ENCODE results near the gene STX1B.
"Not testable (repeated sequence)": the region's sequence is repeated elsewhere in the genome, so short reads cannot be mapped to it uniquely, and the experiment has no call there.

STX1B gene

DNA sequence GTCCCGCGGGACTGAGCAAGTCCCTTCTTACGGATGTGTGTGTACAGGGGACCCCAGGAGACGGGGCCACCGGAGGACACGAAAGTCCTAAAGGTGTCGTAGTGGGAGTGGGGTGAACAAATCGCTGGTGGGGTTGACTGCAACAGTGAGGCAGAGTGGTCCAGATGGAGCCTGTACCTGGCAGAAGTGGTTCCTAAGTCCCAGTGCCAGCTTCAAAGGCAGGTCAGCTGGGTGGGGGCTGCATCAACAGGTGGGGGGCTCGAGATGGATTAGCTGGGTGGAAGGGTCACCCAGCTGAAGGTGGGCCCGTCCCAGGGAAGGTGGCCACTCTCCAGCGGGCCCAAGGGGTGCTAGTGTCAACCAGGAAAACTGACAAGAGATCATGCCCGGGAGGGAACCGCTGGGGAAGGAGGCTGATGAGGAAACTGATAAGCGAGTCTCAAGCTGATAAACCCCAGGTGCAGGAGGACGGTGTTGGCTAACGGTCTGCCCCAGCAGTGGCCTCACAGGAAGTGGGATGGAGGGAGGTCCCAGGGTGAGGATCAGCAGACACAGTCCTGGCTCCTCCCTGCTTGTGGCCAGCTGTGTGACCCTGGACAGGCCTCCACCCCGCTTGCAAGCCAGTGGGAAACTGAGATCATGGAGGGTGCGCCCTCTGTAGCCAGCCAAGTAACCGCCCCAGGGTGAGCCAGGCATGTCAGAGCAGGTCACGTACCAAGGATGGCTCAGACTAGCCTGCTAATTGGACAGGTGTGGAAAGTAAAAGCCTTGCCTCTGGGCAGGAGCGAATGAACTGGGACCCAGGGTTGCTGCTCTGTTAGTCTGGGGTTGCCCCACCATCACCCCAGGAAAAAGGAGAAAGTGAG lies 60.6 kb downstream of the STX1B start:
- peak; percentile 90 for DNase-seq

DNA sequence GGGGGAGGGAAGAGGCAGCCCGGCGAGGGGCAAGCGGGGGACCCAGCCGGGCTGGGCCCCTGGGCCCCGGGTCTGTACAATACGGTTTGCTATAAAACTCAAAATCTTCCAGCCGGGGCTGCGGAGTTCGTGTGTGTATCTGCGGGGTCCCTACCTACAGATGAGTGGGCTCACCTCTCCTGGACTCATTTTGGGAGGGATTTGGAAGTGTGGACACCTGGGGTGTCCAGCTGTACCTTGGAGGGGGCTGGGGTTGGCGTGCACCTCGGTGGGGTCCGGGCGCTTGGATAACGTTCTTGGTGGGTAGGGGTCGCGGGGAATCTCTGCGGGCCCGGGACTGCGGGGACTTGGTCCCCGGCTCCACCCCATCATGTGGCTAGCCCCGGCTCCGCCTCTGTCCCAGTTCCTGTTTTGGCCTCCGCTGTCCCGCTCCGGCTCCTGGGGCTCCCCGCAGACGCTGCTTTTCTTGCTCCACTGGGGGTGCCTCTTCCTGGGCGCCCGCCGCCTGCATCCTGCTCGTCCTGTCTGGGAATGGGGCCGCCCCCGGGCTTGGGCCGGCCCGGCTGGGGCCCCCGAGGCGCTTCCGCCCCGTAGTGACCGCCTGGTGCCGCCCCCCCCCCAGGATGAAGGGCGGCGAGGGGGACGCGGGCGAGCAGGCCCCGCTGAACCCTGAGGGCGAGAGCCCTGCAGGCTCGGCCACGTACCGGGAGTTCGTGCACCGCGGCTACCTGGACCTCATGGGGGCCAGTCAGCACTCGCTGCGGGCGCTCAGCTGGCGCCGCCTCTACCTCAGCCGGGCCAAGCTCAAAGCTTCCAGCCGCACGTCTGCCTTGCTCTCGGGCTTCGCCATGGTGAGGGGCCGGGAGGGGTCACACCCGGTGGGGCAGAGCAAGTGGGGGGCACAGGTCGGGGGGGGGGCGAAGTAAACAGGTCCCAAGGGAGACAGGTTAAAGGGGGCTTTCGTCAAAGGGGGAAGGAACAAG lies 61.5 kb downstream of the STX1B start, which contains the start of gene ORAI3:
TSS of gene ORAI3 (plus strand) at position 402 of the 983 bp plus-strand sequence. CDS start at position 624, 222 bp downstream.
- peak; percentile 77 for DNase-seq

DNA sequence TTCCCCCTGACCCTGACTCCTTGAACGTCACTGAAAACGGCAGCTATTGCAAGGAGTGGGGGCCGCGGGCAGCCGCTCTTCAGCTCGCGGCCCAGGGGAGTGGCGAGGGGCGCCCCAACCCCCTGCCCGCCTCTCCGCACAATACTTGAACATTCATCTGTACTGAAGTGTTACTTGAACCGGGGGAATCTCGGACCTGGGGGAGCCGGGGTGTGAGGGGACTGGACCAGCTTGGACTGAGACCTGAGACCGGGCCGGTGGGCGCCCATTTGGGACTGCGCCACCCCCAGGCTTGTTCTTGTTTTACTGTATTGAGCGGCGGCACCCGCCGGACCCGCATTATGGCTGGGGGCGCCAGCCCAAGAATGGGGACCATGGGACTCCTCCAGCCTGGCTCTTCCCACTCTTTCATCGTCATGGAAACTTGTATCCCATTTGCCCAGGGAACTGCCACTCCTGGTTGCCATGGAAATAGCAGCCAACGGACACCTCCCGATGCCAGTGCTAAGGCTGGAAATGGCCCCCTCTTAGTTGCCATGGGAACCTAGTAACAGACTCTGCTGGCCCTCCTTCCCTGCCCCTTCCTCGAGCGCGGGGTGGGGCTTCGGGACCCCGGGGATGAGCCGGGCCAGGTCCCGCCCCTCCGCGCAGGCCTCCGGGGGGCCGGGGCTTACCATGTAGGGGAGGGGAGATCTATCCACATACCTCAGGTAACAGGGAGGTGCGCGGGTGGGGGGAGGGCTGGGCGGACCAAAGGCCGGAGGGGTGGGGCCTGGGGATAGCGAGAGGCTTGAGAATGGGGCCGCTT lies 62.4 kb downstream of the STX1B start:
- peak; percentile 97 for DNase-seq

DNA sequence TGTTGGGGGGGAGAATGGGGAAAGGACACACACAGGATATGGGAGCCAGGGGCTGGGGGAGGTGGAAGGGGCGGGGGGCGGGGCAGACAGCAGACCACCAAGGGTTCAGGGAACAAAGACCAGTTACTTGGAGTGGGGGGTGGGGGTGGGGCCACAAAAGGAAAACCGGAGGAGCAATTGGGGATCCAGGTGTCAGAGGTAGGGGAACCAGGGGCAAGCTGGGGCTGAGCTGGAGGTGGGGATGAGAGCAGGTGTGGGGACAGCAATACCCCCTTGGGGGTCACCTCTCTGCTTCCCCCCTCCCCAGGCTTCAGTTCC lies 62.9 kb downstream of the STX1B start:
- DNase-seq, result no peak

DNA sequence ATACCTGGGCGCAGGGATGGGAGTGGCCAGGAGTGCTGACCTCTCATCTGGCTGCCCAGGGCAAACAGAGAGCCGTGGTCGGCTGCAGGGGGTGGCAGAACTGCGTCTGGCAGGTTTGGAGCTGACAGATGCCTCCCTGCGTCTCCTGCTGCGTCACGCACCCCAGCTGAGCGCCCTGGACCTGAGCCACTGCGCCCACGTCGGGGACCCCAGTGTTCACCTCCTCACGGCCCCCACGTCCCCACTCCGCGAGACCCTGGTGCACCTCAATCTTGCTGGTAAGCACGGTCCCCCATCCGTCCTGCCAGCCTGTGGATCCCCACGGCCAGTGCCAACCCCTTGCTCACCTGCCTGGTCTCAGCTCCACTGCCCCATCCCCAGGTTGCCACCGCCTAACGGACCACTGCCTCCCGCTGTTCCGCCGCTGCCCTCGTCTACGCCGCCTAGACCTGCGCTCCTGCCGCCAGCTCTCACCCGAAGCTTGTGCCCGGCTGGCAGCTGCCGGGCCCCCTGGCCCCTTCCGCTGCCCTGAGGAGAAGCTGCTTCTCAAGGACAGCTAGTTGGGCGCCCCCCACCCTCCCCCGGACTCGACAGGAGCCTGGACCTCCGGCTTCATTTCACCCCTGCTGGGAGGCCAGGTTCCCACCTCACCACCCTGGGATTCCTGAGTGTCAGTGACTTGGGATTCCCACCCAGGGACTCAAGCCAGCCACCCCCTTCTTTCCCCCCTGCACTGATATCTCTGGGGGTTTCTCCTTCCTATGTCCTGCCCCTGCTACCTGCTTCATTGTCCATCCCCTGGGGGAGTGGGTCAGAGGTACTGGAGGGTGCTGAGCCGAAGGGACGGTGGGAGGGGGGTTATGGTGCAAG lies 63.5 kb downstream of the STX1B start:
- DNase-seq, result no peak

DNA sequence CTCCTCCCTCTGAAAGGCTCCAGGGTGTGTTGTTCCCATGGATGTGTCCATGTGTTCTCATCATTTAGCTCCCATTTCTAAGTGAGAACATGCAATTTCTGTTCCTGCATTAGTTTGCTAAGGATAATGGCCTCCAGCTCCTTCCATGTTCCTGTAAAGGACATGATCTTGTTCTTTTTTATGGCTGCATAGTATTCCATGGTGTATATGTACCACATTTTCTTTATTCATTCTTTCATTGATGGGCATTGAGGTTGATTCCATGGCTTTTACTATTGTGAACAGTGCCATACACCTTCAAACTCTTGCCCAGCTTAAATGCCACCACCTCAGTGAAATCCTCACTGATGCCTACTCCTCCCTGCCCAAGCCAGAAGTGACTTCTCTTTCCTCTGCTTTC lies 66.1 kb downstream of the STX1B start:
- no peak for DNase-seq

DNA sequence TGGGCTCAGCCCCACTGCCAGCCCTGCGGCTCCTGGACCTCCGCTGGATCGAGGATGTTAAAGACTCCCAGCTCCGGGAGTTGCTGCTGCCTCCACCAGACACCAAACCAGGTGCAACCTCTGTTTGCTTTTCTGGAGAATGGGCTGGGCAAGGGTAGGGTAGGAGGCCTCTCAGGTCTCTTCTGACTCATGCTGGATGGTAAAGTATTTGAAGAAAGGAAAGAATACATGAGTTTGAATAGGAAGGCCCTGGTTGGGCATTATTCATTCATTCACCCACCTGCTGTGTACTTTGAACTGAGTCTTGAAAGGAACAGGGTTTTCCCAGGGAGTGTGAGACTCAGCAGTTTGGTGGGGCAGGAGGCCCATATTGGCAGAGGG lies 68.0 kb downstream of the STX1B start:
- no peak for DNase-seq

DNA sequence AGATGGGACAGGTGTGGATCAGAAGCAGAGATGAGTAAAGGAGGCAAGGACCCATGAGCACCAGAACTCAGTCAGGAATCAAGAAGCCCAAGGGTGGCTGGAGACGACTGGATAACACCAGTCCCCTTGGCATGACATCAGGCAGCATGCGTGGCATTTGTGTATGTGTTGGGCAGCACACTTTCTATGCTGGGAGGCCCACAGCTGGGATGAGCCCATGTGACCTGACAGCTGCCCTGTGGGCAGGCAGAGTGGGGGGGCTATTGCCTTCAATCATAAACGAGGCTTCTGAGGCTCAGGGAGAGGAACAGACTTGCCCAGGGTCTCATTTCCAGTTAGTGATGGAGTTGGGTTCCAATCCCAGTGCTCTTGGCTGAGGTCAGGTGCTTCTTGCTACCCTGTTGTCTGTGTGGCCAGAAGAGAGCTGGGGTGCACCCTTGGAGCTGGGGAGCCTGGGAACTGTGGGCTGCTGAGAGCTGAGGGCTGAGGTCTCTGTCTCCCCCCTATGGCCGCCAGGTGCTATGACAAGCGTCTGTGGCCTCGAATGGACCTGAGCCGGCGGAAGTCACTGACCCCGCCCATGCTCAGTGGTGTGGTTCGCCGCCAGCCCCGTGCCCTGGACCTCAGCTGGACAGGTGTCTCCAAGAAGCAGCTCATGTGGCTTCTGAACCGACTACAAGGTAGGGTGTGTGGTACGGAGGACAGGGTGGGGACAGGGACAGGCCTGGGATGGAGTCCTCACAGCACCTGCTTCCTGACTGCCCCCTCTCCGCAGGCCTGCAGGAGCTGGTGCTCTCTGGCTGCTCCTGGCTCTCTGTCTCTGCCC lies 68.6 kb downstream of the STX1B start:
- DNase-seq, result peak; percentile 50

DNA sequence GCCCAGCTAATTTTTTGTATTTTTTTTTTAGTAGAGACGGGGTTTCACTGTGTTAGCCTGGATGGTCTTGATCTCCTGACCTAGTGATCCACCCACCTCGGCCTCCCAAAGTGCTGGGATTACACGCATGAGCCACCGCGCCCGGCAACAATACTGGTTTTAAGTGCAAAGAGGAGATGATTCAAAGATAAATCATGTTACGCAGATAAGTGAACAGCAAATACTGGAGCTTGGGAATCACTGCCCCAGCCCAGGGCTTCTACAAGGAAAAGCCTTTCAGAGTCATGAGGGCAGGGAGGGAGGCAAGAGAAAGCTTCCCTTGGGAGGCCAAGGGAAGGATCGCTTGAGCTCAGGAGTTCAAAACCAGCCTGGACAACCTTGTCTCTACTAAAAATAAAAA lies 70.9 kb downstream of the STX1B start:
- not testable (repeated sequence) for DNase-seq
